BLaER1 (cell line): ENCODE data around the gene ACVR1C.
"Not testable (repeated sequence)": the region's sequence is repeated elsewhere in the genome, so short reads cannot be mapped to it uniquely, and the experiment has no call there.

Experiments used
- H3K27ac ChIP-seq: shearing (Covaris generic); formaldehyde crosslinking; 2 replicates; pipeline ENCODE4 v1.8.1; 2022
- H3K27me3 ChIP-seq: shearing (Covaris generic); formaldehyde crosslinking; 2 replicates; pipeline ENCODE4 v1.8.1; 2022
- H3K36me3 ChIP-seq: shearing (Covaris generic); formaldehyde crosslinking; 2 replicates; pipeline ENCODE4 v1.8.1; 2022
- H3K4me1 ChIP-seq: shearing (Covaris generic); formaldehyde crosslinking; 2 replicates; pipeline ENCODE4 v1.8.1; 2022
- H3K4me2 ChIP-seq: shearing (Covaris generic); formaldehyde crosslinking; 2 replicates; pipeline ENCODE4 v1.8.1; 2022
- H3K4me3 ChIP-seq: shearing (Covaris generic); formaldehyde crosslinking; 2 replicates; pipeline ENCODE4 v1.8.1; 2022
- H3K9ac ChIP-seq: shearing (Covaris generic); formaldehyde crosslinking; 2 replicates; pipeline ENCODE4 v1.8.1; 2022
- H3K9me3 ChIP-seq: shearing (Covaris generic); formaldehyde crosslinking; 2 replicates; pipeline ENCODE4 v1.8.1; 2022
- H4K20me1 ChIP-seq: shearing (Covaris generic); formaldehyde crosslinking; 2 replicates; pipeline ENCODE4 v1.8.1; 2022
- Cebpa-rat ChIP-seq: shearing (Covaris generic); IDR thresholded peaks from 2 replicates; pipeline ENCODE4 v1.8.1; 2022

ACVR1C gene

DNA sequence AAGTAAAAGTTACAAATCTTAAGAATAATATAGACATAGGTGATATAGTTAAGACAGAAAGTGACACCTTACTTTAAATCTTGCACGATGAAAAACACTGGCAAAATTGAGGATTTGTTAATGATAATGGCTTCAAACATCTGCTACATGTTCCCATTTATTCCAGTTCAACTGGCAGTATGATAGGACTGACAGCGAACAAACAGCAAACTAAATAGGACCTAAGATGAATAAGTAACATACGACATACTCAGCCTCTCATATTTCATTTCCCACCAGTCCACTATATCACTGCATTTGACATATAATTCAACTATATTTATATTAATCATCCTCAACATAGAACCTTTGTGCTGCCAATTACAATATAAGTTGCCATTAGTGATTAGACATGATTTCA, 36.3 kb downstream of the ACVR1C start:
- no peak overlapping the region for H3K4me3 ChIP-seq
- no peak overlapping the region for H3K27ac ChIP-seq
- no peaks in the 10 kb centered on the region for H3K27me3 ChIP-seq
- H3K4me2 ChIP-seq = no peak overlapping the region
- 0 out of 2 replicates have a peak, but pooled peaks cover 3% of the 10 kb centered on the region for H3K4me1 ChIP-seq
- H4K20me1 ChIP-seq = no peaks in the 10 kb centered on the region
- H3K36me3 ChIP-seq = no peaks in the 10 kb centered on the region
- no peaks in the 10 kb centered on the region for H3K9me3 ChIP-seq
- H3K9ac ChIP-seq = no peak overlapping the region
- TF ChIP-seq Cebpa-rat = no peak

DNA sequence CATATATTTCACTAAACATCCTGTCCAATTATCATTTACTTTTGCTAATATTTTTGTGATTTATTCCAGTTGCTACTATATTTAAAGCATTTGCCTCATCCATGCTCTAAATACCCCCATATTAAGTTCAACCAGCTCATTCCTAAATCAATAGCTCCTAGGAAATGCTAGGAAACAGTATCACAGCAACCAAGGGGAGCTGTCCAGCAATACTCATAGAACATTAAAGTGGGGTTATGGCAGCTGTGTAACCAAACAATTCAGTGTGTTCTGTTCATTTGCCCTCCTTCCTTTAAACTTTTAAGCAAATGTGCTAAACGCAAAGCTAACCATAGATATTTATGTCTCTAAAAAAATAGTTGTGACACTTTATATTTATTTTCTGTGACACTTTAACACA, 41.1 kb downstream of the ACVR1C start:
- H3K27me3 ChIP-seq = no peaks in the 10 kb centered on the region
- TF ChIP-seq Cebpa-rat = no peak
- no peak overlapping the region for H3K4me3 ChIP-seq
- H3K36me3 ChIP-seq = no peaks in the 10 kb centered on the region
- H3K27ac ChIP-seq = no peak overlapping the region
- no peak overlapping the region for H3K4me2 ChIP-seq
- no peaks in the 10 kb centered on the region for H3K9me3 ChIP-seq
- H3K4me1 ChIP-seq = no peaks in the 10 kb centered on the region
- H4K20me1 ChIP-seq = no peaks in the 10 kb centered on the region
- H3K9ac ChIP-seq = no peak overlapping the region

DNA sequence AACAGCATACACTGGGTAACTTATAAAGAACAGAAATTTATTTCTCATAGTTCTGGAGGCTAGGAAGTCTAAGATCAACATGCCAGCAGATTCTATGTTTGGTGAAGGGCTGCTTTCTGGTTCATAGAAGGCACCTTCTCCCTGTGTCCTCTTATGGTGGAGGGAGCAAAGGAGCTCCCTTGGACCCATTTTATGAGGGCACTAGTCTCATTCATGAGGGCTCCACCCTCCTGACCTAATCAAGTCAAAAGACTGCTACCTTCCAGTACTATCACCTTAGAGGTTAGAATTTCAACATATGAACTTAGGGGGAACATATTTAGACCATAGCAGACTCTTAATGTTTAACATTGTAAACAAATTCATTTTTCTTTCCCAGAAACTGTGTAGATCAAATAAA, 54.5 kb downstream of the ACVR1C start:
- H4K20me1 ChIP-seq = no peaks in the 10 kb centered on the region
- H3K4me1 ChIP-seq = peaks cover 5% of the 10 kb centered on the region
- no peaks in the 10 kb centered on the region for H3K27me3 ChIP-seq
- H3K27ac ChIP-seq = no peak overlapping the region
- H3K4me3 ChIP-seq = no peak overlapping the region
- H3K9ac ChIP-seq = no peak overlapping the region
- H3K4me2 ChIP-seq = no peak overlapping the region
- no peaks in the 10 kb centered on the region for H3K9me3 ChIP-seq
- TF ChIP-seq Cebpa-rat = no peak
- H3K36me3 ChIP-seq = no peaks in the 10 kb centered on the region

DNA sequence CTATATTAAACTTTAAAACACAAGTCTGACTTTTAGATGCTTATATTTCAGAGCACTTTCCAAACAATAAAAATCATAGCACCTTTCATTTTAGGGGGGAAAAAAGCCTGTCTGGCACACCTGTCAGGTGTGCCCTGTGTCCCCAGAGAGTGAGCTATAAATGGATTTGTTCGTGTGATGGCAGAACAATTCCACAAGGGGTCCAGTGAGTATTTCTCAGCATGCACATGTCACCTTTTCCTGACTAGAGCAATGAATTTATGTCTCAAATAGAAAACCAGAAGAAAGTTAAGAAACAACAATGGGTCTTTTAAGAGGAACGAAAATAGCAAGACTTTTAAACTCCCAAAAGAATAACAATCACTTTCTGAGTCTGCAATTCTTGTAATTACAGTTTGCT, 55.9 kb downstream of the ACVR1C start:
- TF ChIP-seq Cebpa-rat = no peak
- Histone ChIP-seq H3K36me3 (no peaks in the 10 kb centered on the region), H3K9ac (no peak overlapping the region), H3K4me3 (no peak overlapping the region), H3K27ac (no peak overlapping the region), H3K9me3 (no peaks in the 10 kb centered on the region), H4K20me1 (no peaks in the 10 kb centered on the region), H3K4me2 (no peak overlapping the region), H3K4me1 (peaks cover 5% of the 10 kb centered on the region), H3K27me3 (no peaks in the 10 kb centered on the region)

DNA sequence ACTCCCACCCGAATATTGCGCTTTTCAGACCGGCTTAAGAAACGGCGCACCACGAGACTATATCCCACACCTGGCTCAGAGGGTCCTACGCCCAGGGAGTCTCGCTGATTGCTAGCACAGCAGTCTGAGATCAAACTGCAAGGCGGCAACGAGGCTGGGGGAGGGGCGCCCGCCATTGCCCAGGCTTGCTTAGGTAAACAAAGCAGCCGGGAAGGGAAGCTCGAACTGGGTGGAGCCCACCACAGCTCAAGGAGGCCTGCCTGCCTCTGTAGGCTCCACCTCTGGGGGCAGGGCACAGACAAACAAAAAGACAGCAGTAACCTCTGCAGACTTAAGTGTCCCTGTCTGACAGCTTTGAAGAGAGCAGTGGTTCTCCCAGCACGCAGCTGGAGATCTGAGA, 62.0 kb downstream of the ACVR1C start:
- not testable (repeated sequence) for H3K27me3 ChIP-seq, H3K27ac ChIP-seq, H4K20me1 ChIP-seq, H3K9ac ChIP-seq, H3K4me1 ChIP-seq, H3K36me3 ChIP-seq, H3K4me2 ChIP-seq, H3K4me3 ChIP-seq
- peaks cover 11% of the 10 kb centered on the region; the same call in 1 of the 2 replicates for H3K9me3 ChIP-seq

DNA sequence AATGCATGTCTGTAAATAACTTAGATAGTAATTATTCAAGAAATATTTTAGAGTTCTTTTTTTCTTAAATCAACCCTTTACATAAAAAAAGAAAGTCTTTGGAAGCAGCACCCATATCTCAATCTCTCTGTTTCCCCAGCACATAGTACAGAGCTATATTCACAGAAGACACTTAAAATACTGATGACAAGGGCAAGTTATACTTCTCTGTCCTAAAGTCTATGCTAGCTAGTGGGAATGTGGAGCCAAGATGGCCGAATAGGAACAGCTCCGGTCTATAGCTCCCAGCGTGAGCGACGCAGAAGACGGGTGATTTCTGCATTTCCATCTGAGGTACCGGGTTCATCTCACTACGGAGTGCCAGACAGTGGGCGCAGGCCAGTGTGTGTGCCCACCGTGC, 62.6 kb downstream of the ACVR1C start:
- H3K27me3 ChIP-seq, H3K4me1 ChIP-seq, H3K4me3 ChIP-seq, H3K9ac ChIP-seq, H3K36me3 ChIP-seq, H3K4me2 ChIP-seq, H3K27ac ChIP-seq, H4K20me1 ChIP-seq: not testable (repeated sequence)
- peaks cover 11% of the 10 kb centered on the region; the same call in 1 of the 2 replicates for H3K9me3 ChIP-seq

DNA sequence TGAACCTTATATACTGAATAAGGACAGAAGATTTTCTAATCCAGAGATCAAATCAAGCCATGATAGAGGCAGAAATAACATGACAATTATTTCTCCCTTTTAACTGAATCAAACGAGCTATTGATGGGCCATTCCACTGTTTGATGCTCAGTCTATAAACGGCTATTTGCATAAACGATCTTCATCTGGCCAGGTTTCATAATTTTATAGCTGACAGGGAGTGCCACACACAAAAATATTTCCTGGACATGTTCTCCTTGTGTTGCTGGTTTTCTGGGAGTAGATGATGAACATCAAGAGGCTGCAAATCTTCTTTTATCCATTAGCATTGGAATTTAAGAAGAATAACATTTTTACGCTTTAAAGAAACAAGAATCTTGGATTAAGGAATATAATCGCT, 63.1 kb downstream of the ACVR1C start:
- H3K4me3 ChIP-seq = no peak overlapping the region

DNA sequence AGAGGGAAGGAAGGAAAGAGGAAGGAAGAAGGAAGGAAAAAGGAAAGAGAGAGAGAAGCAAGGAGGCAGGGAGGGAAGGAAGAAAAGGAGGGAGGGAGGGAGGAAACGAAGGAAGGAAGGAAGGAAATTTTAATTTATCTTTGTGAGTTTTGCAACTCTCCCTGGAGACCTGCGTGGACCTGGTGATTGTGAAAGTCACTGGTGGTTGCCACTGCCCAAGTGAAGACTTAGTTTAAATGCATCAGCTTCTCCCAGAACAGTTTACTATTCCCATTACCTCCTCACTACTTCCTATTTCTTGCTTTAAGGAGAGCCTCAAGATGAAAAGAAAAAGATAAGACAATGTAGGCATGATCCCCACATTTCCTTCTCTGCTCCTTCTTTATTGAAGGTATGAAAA, 68.8 kb downstream of the ACVR1C start:
- Histone ChIP-seq H3K4me3 (no peak overlapping the region), H3K9ac (no peak overlapping the region), H4K20me1 (no peaks in the 10 kb centered on the region), H3K27ac (no peak overlapping the region), H3K27me3 (no peaks in the 10 kb centered on the region), H3K9me3 (peaks cover 11% of the 10 kb centered on the region; the same call in 1 of the 2 replicates), H3K36me3 (no peaks in the 10 kb centered on the region), H3K4me1 (peaks cover 35% of the 10 kb centered on the region), H3K4me2 (peak overlapping the region; percentile 12)
- TF ChIP-seq Cebpa-rat = no peak

More for the DNA sequence above, 63.1 kb downstream of the ACVR1C start:
- Histone ChIP-seq H3K36me3 (no peaks in the 10 kb centered on the region), H4K20me1 (no peaks in the 10 kb centered on the region), H3K4me2 (no peak overlapping the region), H3K27ac (no peak overlapping the region), H3K9me3 (peaks cover 11% of the 10 kb centered on the region; the same call in 1 of the 2 replicates), H3K27me3 (no peaks in the 10 kb centered on the region), H3K9ac (no peak overlapping the region), H3K4me1 (no peaks in the 10 kb centered on the region)
- no peak for TF ChIP-seq Cebpa-rat

DNA sequence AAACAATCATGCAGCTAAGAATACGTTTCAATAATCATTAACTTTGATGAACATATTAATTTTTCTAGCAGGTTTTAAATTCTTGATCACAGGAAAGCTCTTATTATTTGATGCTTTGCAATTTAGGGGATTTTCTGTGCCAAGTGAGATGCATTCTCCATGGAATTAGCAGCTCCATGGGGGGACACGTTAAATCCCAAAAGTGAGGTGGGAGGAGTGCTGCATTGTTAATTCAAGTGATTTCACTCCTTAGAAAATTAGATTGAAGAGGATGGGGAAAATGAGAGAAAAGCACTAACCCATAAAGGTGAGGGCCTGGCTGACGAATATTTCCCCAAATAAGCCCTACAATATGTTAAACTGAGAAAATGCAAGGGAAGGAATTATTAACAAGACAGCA, 69.2 kb downstream of the ACVR1C start:
- no peak for TF ChIP-seq Cebpa-rat
- no peak overlapping the region for H3K9ac ChIP-seq
- H3K27me3 ChIP-seq = no peaks in the 10 kb centered on the region
- H3K4me1 ChIP-seq = peaks cover 35% of the 10 kb centered on the region
- no peaks in the 10 kb centered on the region for H4K20me1 ChIP-seq
- peak overlapping the region; percentile 12 for H3K4me2 ChIP-seq
- no peak overlapping the region for H3K27ac ChIP-seq
- no peaks in the 10 kb centered on the region for H3K36me3 ChIP-seq
- peaks cover 11% of the 10 kb centered on the region; the same call in 1 of the 2 replicates for H3K9me3 ChIP-seq
- H3K4me3 ChIP-seq = no peak overlapping the region

DNA sequence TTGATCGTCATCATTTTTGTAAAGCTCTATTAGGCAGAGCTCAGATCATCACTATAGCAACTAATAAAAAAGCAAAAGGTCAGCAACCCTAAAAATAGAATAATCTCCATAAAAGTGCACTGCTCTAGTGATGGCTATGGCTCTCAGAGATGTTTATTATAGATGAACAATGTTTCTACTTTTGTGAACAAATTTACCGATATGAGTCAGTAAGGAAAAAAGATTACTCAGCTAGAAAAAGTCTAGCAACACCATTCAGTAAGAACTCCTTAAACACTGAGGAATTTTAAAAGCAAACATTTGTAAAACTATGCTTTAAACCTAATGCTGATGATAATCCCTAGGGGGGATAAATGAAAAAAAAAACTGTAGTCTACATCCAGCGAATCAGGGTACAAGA, 69.6 kb downstream of the ACVR1C start:
- no peaks in the 10 kb centered on the region for H4K20me1 ChIP-seq
- H3K9ac ChIP-seq = no peak overlapping the region
- no peaks in the 10 kb centered on the region for H3K27me3 ChIP-seq
- no peaks in the 10 kb centered on the region for H3K36me3 ChIP-seq
- no peak overlapping the region for H3K27ac ChIP-seq
- peaks cover 35% of the 10 kb centered on the region for H3K4me1 ChIP-seq
- TF ChIP-seq Cebpa-rat = no peak
- H3K4me2 ChIP-seq = no peak overlapping the region
- peaks cover 11% of the 10 kb centered on the region; the same call in 1 of the 2 replicates for H3K9me3 ChIP-seq
- no peak overlapping the region for H3K4me3 ChIP-seq

DNA sequence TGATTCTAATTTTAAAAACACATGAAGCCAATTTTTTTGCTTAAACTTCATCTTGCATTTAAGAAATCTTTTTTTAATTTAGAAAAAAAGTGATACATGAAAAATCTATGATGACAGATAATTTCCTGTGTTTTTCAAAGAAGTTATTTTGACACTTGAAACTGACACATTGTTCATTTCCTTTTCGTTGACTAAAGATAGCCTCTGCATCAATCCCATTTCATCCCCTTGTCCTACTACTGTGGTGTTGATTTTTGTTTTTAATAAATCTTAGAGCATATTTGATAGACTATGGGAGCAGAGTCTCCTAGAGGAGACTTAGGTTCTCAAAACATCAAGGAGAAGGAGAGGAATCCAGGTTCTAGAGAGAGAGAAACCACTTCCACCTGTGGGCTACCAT, 70.9 kb downstream of the ACVR1C start:
- Histone ChIP-seq H3K9me3 (0 out of 2 replicates have a peak, but pooled peaks cover 4% of the 10 kb centered on the region), H3K4me1 (peaks cover 35% of the 10 kb centered on the region), H3K27me3 (no peaks in the 10 kb centered on the region), H4K20me1 (no peaks in the 10 kb centered on the region), H3K4me2 (peak overlapping the region; percentile 57), H3K4me3 (no peak overlapping the region), H3K27ac (peak overlapping the region; percentile 28; the same call in 1 of the 2 replicates), H3K9ac (no peak overlapping the region), H3K36me3 (no peaks in the 10 kb centered on the region)
- TF ChIP-seq Cebpa-rat = no peak
